ENCODE results near the gene CHKA.

- TF ChIP-seq CTCF (IDR thresholded peaks at IDR 0.05) (no peak), POLR2A (IDR thresholded peaks at IDR 0.05) (no peak), POLR2AphosphoS5 (IDR thresholded peaks at IDR 0.05; ENCODE audit: insufficient read depth in 1 of 2, low read depth in 1 of 2) (no peak)
Observed at GRCh38 chr11:68012044-68012842, 108.9 kb downstream of the CHKA start.

Data from vagina (tissue), 2 donors.